H9 (cell line): ENCODE data around the gene NADK. TPM values are rescaled to one million over a fixed set of nuclear protein-coding genes. Genes with fewer than 3 reads are reported as not detected.

Source experiments
- DNase-seq: peaks from one replicate; pipeline ENCODE4 v3.0.0-alpha.2; 2017
- H2AFZ ChIP-seq: one replicate; pipeline ENCODE4 v1.6.1; 2013; ENCODE audit warnings: mild to moderate bottlenecking, low read length, control low read depth, moderate library complexity
- H2AK5ac ChIP-seq: 2 replicates; pipeline ENCODE4 v1.6.1; 2013; ENCODE audit warnings: low read length, control low read depth, mixed read lengths; ENCODE audit not compliant: insufficient read length
- H2BK120ac ChIP-seq: one replicate; pipeline ENCODE4 v1.6.1; 2013; ENCODE audit warnings: low read depth, mild to moderate bottlenecking, low read length, control low read depth, inconsistent platforms; ENCODE audit not compliant: poor library complexity, severe bottlenecking
- H2BK12ac ChIP-seq: 2 replicates; pipeline ENCODE4 v1.6.1; 2013; ENCODE audit warnings: low read length, control low read depth, mixed read lengths, low read depth; ENCODE audit not compliant: insufficient read length
- H2BK15ac ChIP-seq: 2 replicates; pipeline ENCODE4 v1.6.1; 2013; ENCODE audit warnings: low read depth, low read length, control low read depth
- H2BK20ac ChIP-seq: one replicate; pipeline ENCODE4 v1.6.1; 2013; ENCODE audit warnings: low read depth, mild to moderate bottlenecking, low read length, control low read depth, inconsistent platforms; ENCODE audit not compliant: poor library complexity, severe bottlenecking
- H2BK5ac ChIP-seq: 2 replicates; pipeline ENCODE4 v1.6.1; 2013; ENCODE audit warnings: low read length, control low read depth, mixed read lengths; ENCODE audit not compliant: insufficient read length
- H3K14ac ChIP-seq: 2 replicates; pipeline ENCODE4 v1.6.1; 2013; ENCODE audit warnings: low read length, control low read depth; ENCODE audit not compliant: insufficient read depth
- H3K18ac ChIP-seq: 2 replicates; pipeline ENCODE4 v1.6.1; 2013; ENCODE audit warnings: low read depth, mild to moderate bottlenecking, mixed read lengths, low read length, control low read depth; ENCODE audit not compliant: insufficient read length
- H3K23ac ChIP-seq: 2 replicates; pipeline ENCODE4 v1.6.1; 2013; ENCODE audit warnings: low read length, control low read depth, mixed read lengths, low read depth; ENCODE audit not compliant: insufficient read length
- H3K23me2 ChIP-seq: 2 replicates; pipeline ENCODE4 v1.6.1; 2013; ENCODE audit warnings: low read depth, mild to moderate bottlenecking, mixed read lengths, low read length, control low read depth; ENCODE audit not compliant: insufficient read length, poor library complexity, severe bottlenecking
- H3K27ac ChIP-seq: 2 replicates; pipeline ENCODE4 v1.5.1; 2013; ENCODE audit warnings: low read length, control low read depth, mixed read lengths, low read depth; ENCODE audit not compliant: insufficient read length
- H3K27me3 ChIP-seq: 2 replicates; pipeline ENCODE4 v1.6.1; 2013; ENCODE audit warnings: low read length, control low read depth, inconsistent platforms; ENCODE audit not compliant: insufficient read depth
- H3K4ac ChIP-seq: 2 replicates; pipeline ENCODE4 v1.6.1; 2013; ENCODE audit warnings: low read depth, mild to moderate bottlenecking, control low read depth, inconsistent platforms, low read length, moderate library complexity
- H3K4me1 ChIP-seq: 2 replicates; pipeline ENCODE4 v1.6.1; 2013; ENCODE audit warnings: low read length, control low read depth, inconsistent platforms; ENCODE audit not compliant: insufficient read depth
- H3K4me2 ChIP-seq: 2 replicates; pipeline ENCODE4 v1.6.1; 2013; ENCODE audit warnings: low read length, control low read depth, mixed read lengths; ENCODE audit not compliant: insufficient read length, insufficient read depth
- H3K56ac ChIP-seq: 2 replicates; pipeline ENCODE4 v1.6.1; 2013; ENCODE audit warnings: low read depth, mild to moderate bottlenecking, mixed read lengths, low read length, control low read depth; ENCODE audit not compliant: insufficient read length
- H3K79me1 ChIP-seq: 2 replicates; pipeline ENCODE4 v1.6.1; 2013; ENCODE audit warnings: low read depth, mild to moderate bottlenecking, moderate library complexity, low read length, control low read depth, inconsistent platforms; ENCODE audit not compliant: insufficient read depth, poor library complexity, severe bottlenecking
- H3K79me2 ChIP-seq: 2 replicates; pipeline ENCODE4 v1.6.1; 2013; ENCODE audit warnings: low read length, control low read depth, inconsistent platforms; ENCODE audit not compliant: insufficient read depth
- H3K9ac ChIP-seq: 2 replicates; pipeline ENCODE4 v1.6.1; 2013; ENCODE audit warnings: low read length, control low read depth, mixed read lengths; ENCODE audit not compliant: insufficient read length; ENCODE audit errors: extremely low read depth
- H3K9me3 ChIP-seq: one replicate; pipeline ENCODE4 v1.6.1; 2013; ENCODE audit warnings: low read depth, low read length, inconsistent platforms; ENCODE audit not compliant: control insufficient read depth
- H3T11ph ChIP-seq: one replicate; pipeline ENCODE4 v1.6.1; 2013; ENCODE audit warnings: mild to moderate bottlenecking, low read length, control low read depth, inconsistent platforms
- H4K20me1 ChIP-seq: one replicate; pipeline ENCODE4 v1.6.1; 2013; ENCODE audit not compliant: control insufficient read depth, insufficient read length, insufficient read depth
- H4K5ac ChIP-seq: 2 replicates; pipeline ENCODE4 v1.6.1; 2013; ENCODE audit warnings: low read depth, mild to moderate bottlenecking, mixed read lengths, low read length, control low read depth; ENCODE audit not compliant: insufficient read length
- H4K8ac ChIP-seq: replicated peaks from 2 replicates; pipeline ENCODE4 v1.6.1; 2013; ENCODE audit warnings: low read length, control low read depth, mixed read lengths, low read depth; ENCODE audit not compliant: insufficient read length
- H4K91ac ChIP-seq: 2 replicates; pipeline ENCODE4 v1.6.1; 2013; ENCODE audit warnings: low read depth, mild to moderate bottlenecking, moderate library complexity, mixed read lengths, low read length, control low read depth; ENCODE audit not compliant: insufficient read length
- H3K27ac Mint-ChIP-seq, 3 experiments: 2 replicates in 2 of 3; 3 replicates in 1 of 3; pipeline ENCODE4 v1.8.0; 2020 to 2021; ENCODE audit warnings: mixed read lengths in 3 of 3, mild to moderate bottlenecking in 1 of 3, moderate library complexity in 1 of 3
- H3K27me3 Mint-ChIP-seq: 2 replicates; pipeline ENCODE4 v1.8.0; 2021; ENCODE audit warnings: low read depth, mild to moderate bottlenecking, moderate library complexity, mixed read lengths
- H3K36me3 Mint-ChIP-seq, 3 experiments: 2 replicates in 2 of 3; 3 replicates in 1 of 3; pipeline ENCODE4 v1.8.0; 2020 to 2021; ENCODE audit warnings: low read depth in 3 of 3, mixed read lengths in 3 of 3; ENCODE audit not compliant: insufficient read depth in 1 of 3
- H3K4me1 Mint-ChIP-seq, 2 experiments: 2 replicates each; pipeline ENCODE4 v1.8.0; 2020; ENCODE audit warnings: mixed read lengths in 2 of 2
- H3K4me3 Mint-ChIP-seq, 2 experiments: 2 replicates in 1 of 2; 3 replicates in 1 of 2; pipeline ENCODE4 v1.8.0; 2020 to 2021; ENCODE audit warnings: mild to moderate bottlenecking in 2 of 2, mixed read lengths in 2 of 2, moderate library complexity in 1 of 2
- H3K9me3 Mint-ChIP-seq, 2 experiments: 2 replicates in 1 of 2; 3 replicates in 1 of 2; pipeline ENCODE4 v1.8.0; 2020; ENCODE audit warnings: mild to moderate bottlenecking in 2 of 2, mixed read lengths in 2 of 2, moderate library complexity in 1 of 2
- WGBS: extraction: QIAGEN DNeasy Blood & Tissue Kit; methylation state at CpG from one replicate; pipeline ENCODE4 v1.1.7; 2013; ENCODE audit warnings: missing lambda C conversion rate, low lambda C conversion rate, mixed read lengths; ENCODE audit not compliant: insufficient read length; ENCODE audit errors: extremely low coverage; 5-methylcytosine and 5-hydroxymethylcytosine counted together
- total RNA-seq: library from RNA; stranded (reverse); gene quantifications from 2 replicates; pipeline ENCODE4 v1.2.1, GENCODE V29; 2021
- TF ChIP-seq, protein P1 (sequence below): fragments of 200-600 bp; sonication (generic); conservative IDR thresholded peaks from 3 replicates; pipeline ENCODE4 v1.8.0; 2021; ENCODE audit warnings: antibody characterized with exemption, mild to moderate bottlenecking

Gene NADK
- total RNA-seq, 1 experiment from 2014 or later = 105 TPM

DNA sequence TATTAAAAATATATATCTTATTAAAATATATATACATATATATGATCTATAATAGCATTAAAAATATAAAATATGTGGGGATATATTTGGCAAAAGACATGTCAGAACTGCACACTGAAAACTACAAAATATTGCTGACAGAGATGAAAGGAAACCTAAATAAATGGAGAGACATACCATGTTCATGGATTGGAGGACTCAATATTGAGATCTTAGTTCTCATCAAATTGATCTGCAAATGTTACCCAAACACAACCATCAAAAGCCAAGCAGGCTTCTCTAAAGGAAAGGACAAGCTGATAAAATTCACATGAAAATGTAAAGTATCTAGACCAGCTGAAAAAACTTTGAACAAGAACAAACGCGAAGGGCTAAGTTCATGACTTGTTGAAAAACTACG lies 7.2 kb downstream of the NADK start:
- H2BK15ac ChIP-seq = no peak overlapping the region
- peaks cover 9 to 12% of the 10 kb centered on the region in 2 experiments for H3K4me1 Mint-ChIP-seq
- no peak overlapping the region for H3K4me3 Mint-ChIP-seq
- no peak overlapping the region for H3K14ac ChIP-seq
- no peak overlapping the region for H2BK12ac ChIP-seq
- H3K27ac Mint-ChIP-seq = no peak overlapping the region
- peaks cover 28% of the 10 kb centered on the region; the same call in 1 of the 2 replicates for H3K79me2 ChIP-seq
- H3K4ac ChIP-seq = no peak overlapping the region
- no peak overlapping the region for H3K4me2 ChIP-seq
- no peaks in the 10 kb centered on the region for H3K23me2 ChIP-seq
- H4K8ac ChIP-seq = no peak overlapping the region
- DNase-seq = no peak
- H3K79me1 ChIP-seq = peaks cover 26% of the 10 kb centered on the region
- no peak overlapping the region for H3K18ac ChIP-seq
- H3K36me3 Mint-ChIP-seq = peaks cover 47 to 77% (median 60%) of the 10 kb centered on the region in 3 experiments
- no peak overlapping the region for H2AFZ ChIP-seq
- no peak overlapping the region for H2BK5ac ChIP-seq
- H2AK5ac ChIP-seq = no peak overlapping the region
- H3K9ac ChIP-seq = no peak overlapping the region
- peaks cover 4% of the 10 kb centered on the region for H3K9me3 ChIP-seq
- no peak overlapping the region for H3K56ac ChIP-seq
- H3K27me3 ChIP-seq = no peaks in the 10 kb centered on the region
- no peak overlapping the region for H2BK20ac ChIP-seq
- H3K27ac ChIP-seq = no peak overlapping the region
- no peaks in the 10 kb centered on the region for H3K27me3 Mint-ChIP-seq
- no peak overlapping the region for H4K5ac ChIP-seq
- H3K9me3 Mint-ChIP-seq = peaks cover 18 to 21% of the 10 kb centered on the region in 2 experiments
- H4K91ac ChIP-seq = no peak overlapping the region
- H3K23ac ChIP-seq = no peak overlapping the region
- H4K20me1 ChIP-seq = no peaks in the 10 kb centered on the region
- no CpG with 5 or more reads among the region's 3 CpGs for WGBS
- H2BK120ac ChIP-seq = no peak overlapping the region
- no peak overlapping the region for H3T11ph ChIP-seq
- H3K4me1 ChIP-seq = no peaks in the 10 kb centered on the region
- TF ChIP-seq, protein P1, sequence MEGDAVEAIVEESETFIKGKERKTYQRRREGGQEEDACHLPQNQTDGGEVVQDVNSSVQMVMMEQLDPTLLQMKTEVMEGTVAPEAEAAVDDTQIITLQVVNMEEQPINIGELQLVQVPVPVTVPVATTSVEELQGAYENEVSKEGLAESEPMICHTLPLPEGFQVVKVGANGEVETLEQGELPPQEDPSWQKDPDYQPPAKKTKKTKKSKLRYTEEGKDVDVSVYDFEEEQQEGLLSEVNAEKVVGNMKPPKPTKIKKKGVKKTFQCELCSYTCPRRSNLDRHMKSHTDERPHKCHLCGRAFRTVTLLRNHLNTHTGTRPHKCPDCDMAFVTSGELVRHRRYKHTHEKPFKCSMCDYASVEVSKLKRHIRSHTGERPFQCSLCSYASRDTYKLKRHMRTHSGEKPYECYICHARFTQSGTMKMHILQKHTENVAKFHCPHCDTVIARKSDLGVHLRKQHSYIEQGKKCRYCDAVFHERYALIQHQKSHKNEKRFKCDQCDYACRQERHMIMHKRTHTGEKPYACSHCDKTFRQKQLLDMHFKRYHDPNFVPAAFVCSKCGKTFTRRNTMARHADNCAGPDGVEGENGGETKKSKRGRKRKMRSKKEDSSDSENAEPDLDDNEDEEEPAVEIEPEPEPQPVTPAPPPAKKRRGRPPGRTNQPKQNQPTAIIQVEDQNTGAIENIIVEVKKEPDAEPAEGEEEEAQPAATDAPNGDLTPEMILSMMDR = no peak
